Smooth muscle cell (in vitro differentiated cells): ENCODE results near the gene DSC2. TPM values are rescaled to one million over a fixed set of nuclear protein-coding genes. Genes with fewer than 3 reads are reported as not detected.

Source experiments
- DNase-seq: peaks from one replicate; lab custom pipeline; 2025; ENCODE audit not compliant: unreplicated experiment; lab: John Stamatoyannopoulos, UW
- H2AFZ ChIP-seq: fragments of 200-600 bp; sonication (generic); 2 replicates; pipeline ENCODE4 v1.6.0; 2016; ENCODE audit warnings: antibody characterized with exemption, low read depth, mild to moderate bottlenecking
- H3F3A ChIP-seq: fragments of 200-600 bp; sonication (generic); 2 replicates; pipeline ENCODE4 v1.6.0; 2017; ENCODE audit warnings: antibody characterized with exemption, low read depth
- H3K27ac ChIP-seq: fragments of 200-600 bp; sonication (generic); 2 replicates; pipeline ENCODE4 v1.5.1; 2016; ENCODE audit warnings: low read depth, mild to moderate bottlenecking
- H3K27me3 ChIP-seq: fragments of 200-600 bp; sonication (generic); 2 replicates; pipeline ENCODE4 v1.6.1; 2016; ENCODE audit warnings: low read depth, mild to moderate bottlenecking
- H3K36me3 ChIP-seq: fragments of 200-600 bp; sonication (generic); 2 replicates; pipeline ENCODE4 v1.5.1; 2016; ENCODE audit warnings: low read depth
- H3K4me1 ChIP-seq: fragments of 200-600 bp; sonication (generic); 2 replicates; pipeline ENCODE4 v1.5.1; 2016; ENCODE audit warnings: low read depth
- H3K4me2 ChIP-seq: fragments of 200-600 bp; sonication (generic); 2 replicates; pipeline ENCODE4 v1.6.0; 2016; ENCODE audit warnings: mild to moderate bottlenecking
- H3K4me3 ChIP-seq: fragments of 200-600 bp; sonication (generic); 2 replicates; pipeline ENCODE4 v1.5.1; 2016; ENCODE audit warnings: mild to moderate bottlenecking
- H3K79me2 ChIP-seq: fragments of 200-600 bp; sonication (generic); 2 replicates; pipeline ENCODE4 v1.6.0; 2016; ENCODE audit warnings: low read depth, mild to moderate bottlenecking
- H3K9ac ChIP-seq: fragments of 200-600 bp; sonication (generic); 2 replicates; pipeline ENCODE4 v1.6.0; 2016; ENCODE audit warnings: low read depth
- H3K9me3 ChIP-seq: fragments of 200-600 bp; sonication (generic); replicated peaks from 2 replicates; pipeline ENCODE4 v1.5.1; 2016; ENCODE audit warnings: low read depth
- H4K20me1 ChIP-seq: fragments of 200-600 bp; sonication (generic); 2 replicates; pipeline ENCODE4 v1.6.0; 2016; ENCODE audit warnings: low read depth
- CTCF ChIP-seq: fragments of 200-600 bp; sonication (generic); IDR thresholded peaks from 2 replicates; pipeline ENCODE4 v1.5.1; 2017; ENCODE audit warnings: borderline replicate concordance, mild to moderate bottlenecking, antibody characterized with exemption; ENCODE audit not compliant: insufficient read depth, poor library complexity, severe bottlenecking
- WGBS: methylation state at CpG from one replicate; pipeline ENCODE4 v1.1.7; 2016; ENCODE audit warnings: low lambda C conversion rate; 5-methylcytosine and 5-hydroxymethylcytosine counted together
- polyA plus RNA-seq: library from polyadenylated mRNA; unstranded; fragments of >200 nt; fragmentation: Nextera tagmentation; extraction: Ambion mirVana; gene quantifications from 2 replicates; pipeline ENCODE4 v1.2.1, GENCODE V29; 2016
- total RNA-seq: library from RNA; depleted of rRNA; stranded (reverse); fragments of >200 nt; gene quantifications from 2 replicates; pipeline ENCODE4 v1.2.3, GENCODE V29; 2014

DSC2 gene
- total and polyA plus RNA-seq, 2 experiments from 2014 or later: 15.6 to 78.8 TPM

GRCh38 chr18:31093294-31093693 is 8.9 kb downstream of the DSC2 start:
- H4K20me1 ChIP-seq: peaks cover 31% of the 10 kb centered on the region
- H3K4me1 ChIP-seq: no peaks in the 10 kb centered on the region
- H3K4me2 ChIP-seq: no peak overlapping the region
- no peaks in the 10 kb centered on the region for H3F3A ChIP-seq
- TF ChIP-seq CTCF: no peak
- peaks cover 61% of the 10 kb centered on the region for H3K79me2 ChIP-seq
- H3K4me3 ChIP-seq: no peak overlapping the region
- DNase-seq: no peak
- no peaks in the 10 kb centered on the region for H3K27me3 ChIP-seq
- no peak overlapping the region for H3K9ac ChIP-seq
- H2AFZ ChIP-seq: no peak overlapping the region
- peaks cover 10% of the 10 kb centered on the region for H3K36me3 ChIP-seq
- whole genome bisulfite sequencing: 96% methylated on average over 3 of the region's 3 CpGs
- H3K9me3 ChIP-seq: no peaks in the 10 kb centered on the region
- H3K27ac ChIP-seq: no peak overlapping the region

- H3K4me3 ChIP-seq: no peak overlapping the region
- no peak overlapping the region for H3K27ac ChIP-seq
- H3K9me3 ChIP-seq: no peaks in the 10 kb centered on the region
- peaks cover 25% of the 10 kb centered on the region for H4K20me1 ChIP-seq
- no peaks in the 10 kb centered on the region for H3K27me3 ChIP-seq
- H3K4me2 ChIP-seq: no peak overlapping the region
- no peak overlapping the region for H2AFZ ChIP-seq
- H3K79me2 ChIP-seq: peaks cover 43% of the 10 kb centered on the region
- DNase-seq: no peak
- no peak overlapping the region for H3K9ac ChIP-seq
- H3F3A ChIP-seq: no peaks in the 10 kb centered on the region
- peaks cover 10% of the 10 kb centered on the region for H3K36me3 ChIP-seq
- TF ChIP-seq CTCF: no peak
- H3K4me1 ChIP-seq: no peaks in the 10 kb centered on the region
- WGBS: 80% methylated on average over 1 of the region's 1 CpG
Observed at GRCh38 chr18:31091350-31091749, 10.9 kb downstream of the DSC2 start.

- Histone ChIP-seq H3K9ac (no peak overlapping the region), H3K79me2 (peaks cover 24% of the 10 kb centered on the region), H3K27me3 (no peaks in the 10 kb centered on the region), H2AFZ (no peak overlapping the region), H3K4me3 (no peak overlapping the region), H3F3A (no peaks in the 10 kb centered on the region), H3K4me1 (no peaks in the 10 kb centered on the region), H3K9me3 (no peaks in the 10 kb centered on the region), H3K27ac (no peak overlapping the region), H3K4me2 (no peak overlapping the region), H3K36me3 (peaks cover 19% of the 10 kb centered on the region), H4K20me1 (peaks cover 3% of the 10 kb centered on the region)
- DNase-seq: no peak
- 96% methylated on average over 3 of the region's 3 CpGs for whole genome bisulfite sequencing
- no peak for TF ChIP-seq CTCF
Observed at GRCh38 chr18:31088532-31088931, 13.7 kb downstream of the DSC2 start.

- Histone ChIP-seq H3K9ac (no peak overlapping the region), H3K4me2 (no peak overlapping the region), H3K79me2 (peaks cover 5% of the 10 kb centered on the region), H3K9me3 (no peaks in the 10 kb centered on the region), H2AFZ (no peak overlapping the region), H3K4me1 (no peaks in the 10 kb centered on the region), H3K36me3 (peaks cover 16% of the 10 kb centered on the region), H4K20me1 (no peaks in the 10 kb centered on the region), H3K27me3 (no peaks in the 10 kb centered on the region), H3K27ac (no peak overlapping the region), H3K4me3 (no peak overlapping the region), H3F3A (no peaks in the 10 kb centered on the region)
- no peak for TF ChIP-seq CTCF
- DNase-seq: no peak
- 96% methylated on average over 3 of the region's 3 CpGs for WGBS
Observed at GRCh38 chr18:31079973-31080372, 22.2 kb downstream of the DSC2 start.
